ENCODE data around the gene PIGBOS1.
"Not testable (repeated sequence)": the region's sequence is repeated elsewhere in the genome, so short reads cannot be mapped to it uniquely, and the experiment has no call there.

The PIGBOS1 gene

GRCh38 chr15:55282284-55282833, 36.6 kb downstream of the PIGBOS1 start:
- Mint-ChIP-seq H3K27ac (peak overlapping the region in 1 of 2 donors; percentile 91), H3K4me1 (peaks cover 100% of the 10 kb centered on the region), H3K4me3 (peak overlapping the region; percentile 77 to 95), H3K27me3 (no peaks in the 10 kb centered on the region), H3K9me3 (no peaks in the 10 kb centered on the region)
- ATAC-seq (no peak), DNase-seq (peak in 1 of 2 donors; percentile 18)

GRCh38 chr15:55281517-55282228, 37.2 kb downstream of the PIGBOS1 start:
- Mint-ChIP-seq H3K4me3 (peak overlapping the region; percentile 77 to 95), H3K27me3 (no peaks in the 10 kb centered on the region), H3K27ac (peak overlapping the region in 1 of 2 donors; percentile 75), H3K4me1 (peaks cover 100% of the 10 kb centered on the region), H3K9me3 (no peaks in the 10 kb centered on the region)
- no peak for ATAC-seq
- no peak for DNase-seq

- peak in 1 of 2 donors; percentile 37 for DNase-seq
- H3K27ac Mint-ChIP-seq: peak overlapping the region in 1 of 2 donors; percentile 66
- peaks cover 100% of the 10 kb centered on the region for H3K4me1 Mint-ChIP-seq
- ATAC-seq, H3K4me3 Mint-ChIP-seq, H3K9me3 Mint-ChIP-seq, H3K27me3 Mint-ChIP-seq: not testable (repeated sequence)
Observed at GRCh38 chr15:55280589-55280988, 38.3 kb downstream of the PIGBOS1 start.

- peak; percentile 90 for ATAC-seq
- DNase-seq: peak; percentile 67 to 83
- H3K4me1 Mint-ChIP-seq: peaks cover 100% of the 10 kb centered on the region
- peak overlapping the region; percentile 96 to 98 for H3K27ac Mint-ChIP-seq
- peak overlapping the region; percentile 54 to 82 for H3K4me3 Mint-ChIP-seq
- H3K9me3 Mint-ChIP-seq: no peaks in the 10 kb centered on the region
- no peaks in the 10 kb centered on the region for H3K27me3 Mint-ChIP-seq
Observed at GRCh38 chr15:55279746-55280351, 39.1 kb downstream of the PIGBOS1 start.

- Mint-ChIP-seq H3K4me3 (peak overlapping the region; percentile 54 to 82), H3K9me3 (no peaks in the 10 kb centered on the region), H3K4me1 (peaks cover 97% of the 10 kb centered on the region), H3K27ac (peak overlapping the region; percentile 96 to 98), H3K27me3 (no peaks in the 10 kb centered on the region)
- ATAC-seq (no peak), DNase-seq (no peak)
Observed at GRCh38 chr15:55279100-55279745, 39.7 kb downstream of the PIGBOS1 start.

GRCh38 chr15:55277715-55278114, 41.2 kb downstream of the PIGBOS1 start:
- no peak for ATAC-seq
- Mint-ChIP-seq H3K4me3 (peak overlapping the region; percentile 82 to 83), H3K9me3 (peaks cover 0 to 1% of the 10 kb centered on the region in 2 donors), H3K4me1 (peaks cover 97% of the 10 kb centered on the region), H3K27me3 (no peaks in the 10 kb centered on the region), H3K27ac (peak overlapping the region; percentile 98)
- no peak for DNase-seq

GRCh38 chr15:55277116-55277564, 41.8 kb downstream of the PIGBOS1 start:
- DNase-seq (peak; percentile 61 to 84), ATAC-seq (peak; percentile 79)
- H3K4me3 Mint-ChIP-seq: peak overlapping the region; percentile 82 to 83

GRCh38 chr15:55276324-55276723, 42.6 kb downstream of the PIGBOS1 start:
- peak overlapping the region; percentile 98 for H3K27ac Mint-ChIP-seq
- H3K27me3 Mint-ChIP-seq: no peaks in the 10 kb centered on the region
- H3K4me1 Mint-ChIP-seq: peaks cover 97% of the 10 kb centered on the region
- peaks cover 0 to 5% of the 10 kb centered on the region in 2 donors for H3K9me3 Mint-ChIP-seq
- no peak for ATAC-seq
- no peak for DNase-seq
- H3K4me3 Mint-ChIP-seq: peak overlapping the region; percentile 82 to 83

More at GRCh38 chr15:55277116-55277564, 41.8 kb downstream of the PIGBOS1 start:
- Mint-ChIP-seq H3K9me3 (peaks cover 0 to 5% of the 10 kb centered on the region in 2 donors), H3K4me1 (peaks cover 97% of the 10 kb centered on the region), H3K27me3 (no peaks in the 10 kb centered on the region), H3K27ac (peak overlapping the region; percentile 98)

GRCh38 chr15:55270291-55270690, 48.6 kb downstream of the PIGBOS1 start:
- H3K9me3 Mint-ChIP-seq: peaks cover 0 to 5% of the 10 kb centered on the region in 2 donors
- peak overlapping the region; percentile 54 to 68 for H3K4me3 Mint-ChIP-seq
- H3K27me3 Mint-ChIP-seq: no peaks in the 10 kb centered on the region
- peaks cover 97% of the 10 kb centered on the region for H3K4me1 Mint-ChIP-seq
- no peak for ATAC-seq
- no peak for DNase-seq
- H3K27ac Mint-ChIP-seq: peak overlapping the region; percentile 45 to 72

GRCh38 chr15:55268176-55268695, 50.7 kb downstream of the PIGBOS1 start:
- Mint-ChIP-seq H3K4me3 (peak overlapping the region; percentile 71 to 75), H3K27ac (peak overlapping the region; percentile 82 to 95), H3K4me1 (peaks cover 81% of the 10 kb centered on the region), H3K27me3 (no peaks in the 10 kb centered on the region), H3K9me3 (peaks cover 0 to 5% of the 10 kb centered on the region in 2 donors)
- ATAC-seq: no peak
- DNase-seq: no peak

GRCh38 chr15:55267401-55268175, 51.3 kb downstream of the PIGBOS1 start:
- Mint-ChIP-seq H3K9me3 (peaks cover 0 to 2% of the 10 kb centered on the region in 2 donors), H3K4me3 (peak overlapping the region; percentile 75 to 80), H3K4me1 (peaks cover 74% of the 10 kb centered on the region), H3K27ac (peak overlapping the region; percentile 94 to 95), H3K27me3 (no peaks in the 10 kb centered on the region)
- ATAC-seq: peak; percentile 98
- DNase-seq: peak; percentile 59 to 78

Measured in stimulated activated naive CD8-positive, alpha-beta T cell treated with anti-CD3 and anti-CD28 coated beads, Interleukin-15, amount 100 ng/mL, for 72 hours (primary cell).